HG02798 (cell line): Measurements from ENCODE around the gene ZNF419.

ENCODE experiments used
- ATAC-seq: cut with Tn5 transposase; IDR thresholded peaks from one replicate; pipeline ENCODE4 v1.9.1; 2021; ENCODE audit warnings: mild to moderate bottlenecking; ENCODE audit not compliant: unreplicated experiment, poor library complexity

ZNF419 gene

GRCh38 chr19:57527136-57527881 lies 39.8 kb downstream of the ZNF419 start, which contains the start of gene ZNF549:
ZNF549 (plus strand) TSS chr19:57527356; CDS start chr19:57527574, 218 bp downstream.
- peak; percentile 98 for ATAC-seq

GRCh38 chr19:57537953-57538547 lies 50.5 kb downstream of the ZNF419 start:
- ATAC-seq, result no peak
